GM12878 (cell line): ENCODE measurements around the gene MMADHC.

Experiments used
- ASH2L ChIP-seq: fragments of 300-600, 200-600 bp; sonication (generic); IDR thresholded peaks from 2 replicates; pipeline ENCODE4 v1.6.1; 2017; ENCODE audit warnings: low read depth, mild to moderate bottlenecking, borderline replicate concordance
- BCLAF1 ChIP-seq: fragments of 450-650 bp; IDR thresholded peaks from 2 replicates; pipeline ENCODE4 v1.6.1; 2017; ENCODE audit warnings: antibody characterized with exemption, mild to moderate bottlenecking, moderate library complexity
- CREM ChIP-seq: IDR thresholded peaks from 2 replicates; pipeline ENCODE4 v1.6.1; 2014; ENCODE audit warnings: antibody characterized with exemption, low read depth
- CTCF ChIP-seq, 3 experiments: IDR thresholded peaks in 2 of 3; conservative IDR thresholded peaks in 1 of 3; 2 replicates each; pipeline ENCODE4 v1.5.1; 2011; ENCODE audit warnings: low read depth in 3 of 3, low read length in 3 of 3, mild to moderate bottlenecking in 3 of 3, control low read depth in 2 of 3, moderate library complexity in 2 of 3, inconsistent platforms in 1 of 3, mixed read lengths in 1 of 3; ENCODE audit not compliant: control insufficient read depth in 2 of 3, insufficient read depth in 1 of 3; ENCODE audit errors: extremely low read depth in 1 of 3
- EP300 ChIP-seq, 2 experiments: fragments of 150-350 bp in 1 of 2; IDR thresholded peaks; 2 replicates each; pipeline ENCODE4 v1.6.1; 2011 to 2012; ENCODE audit warnings: low read depth in 2 of 2, low read length in 2 of 2, borderline replicate concordance in 1 of 2, improper control_type of control experiment in 1 of 2, inconsistent platforms in 1 of 2; ENCODE audit not compliant: control insufficient read depth in 1 of 2
- FOS ChIP-seq: IDR thresholded peaks from 3 replicates; pipeline ENCODE4 v1.6.1; 2011; ENCODE audit warnings: borderline replicate concordance; ENCODE audit not compliant: insufficient read length; ENCODE audit errors: extremely low read depth
- NBN ChIP-seq: fragments of 450-650 bp; IDR thresholded peaks from 2 replicates; pipeline ENCODE4 v1.6.1; 2016
- POLR2A ChIP-seq: IDR thresholded peaks from 2 replicates; pipeline ENCODE4 v1.6.1; 2011; ENCODE audit warnings: low read depth, mild to moderate bottlenecking, low read length
- SIX5 ChIP-seq: IDR thresholded peaks from 2 replicates; pipeline ENCODE4 v1.6.1; 2011; ENCODE audit warnings: mild to moderate bottlenecking, low read depth, low read length, moderate library complexity; ENCODE audit not compliant: severe bottlenecking
- TF ChIP-seq, protein P1 (sequence below): fragments of 450-650 bp; IDR thresholded peaks from 2 replicates; pipeline ENCODE4 v1.6.1; 2016; ENCODE audit warnings: mild to moderate bottlenecking, moderate library complexity, borderline replicate concordance
- TF ChIP-seq, protein P2 (sequence below): IDR thresholded peaks from 2 replicates; pipeline ENCODE4 v1.6.1; 2012; ENCODE audit warnings: low read depth, low read length, improper control_type of control experiment

GRCh38 chr2:149528983-149529382, 58.6 kb downstream of the MMADHC start:
- TF ChIP-seq SIX5 (no peak), CREM (no peak), BCLAF1 (no peak), NBN (no peak), FOS (no peak), ASH2L (no peak), EP300 (IDR thresholded peaks at IDR 0.05; ENCODE audit: borderline replicate concordance in 1 of 2, control insufficient read depth in 1 of 2, low read depth in 2 of 2, low read length in 2 of 2) (no peak), POLR2A (no peak), CTCF (IDR thresholded peaks at IDR 0.05 in 2 of 3, conservative IDR thresholded peaks at IDR 0.05 in 1 of 3; ENCODE audit: control insufficient read depth in 2 of 3, extremely low read depth in 1 of 3, insufficient read depth in 1 of 3, low read depth in 3 of 3, low read length in 3 of 3) (no peak)
- TF ChIP-seq, protein P1, sequence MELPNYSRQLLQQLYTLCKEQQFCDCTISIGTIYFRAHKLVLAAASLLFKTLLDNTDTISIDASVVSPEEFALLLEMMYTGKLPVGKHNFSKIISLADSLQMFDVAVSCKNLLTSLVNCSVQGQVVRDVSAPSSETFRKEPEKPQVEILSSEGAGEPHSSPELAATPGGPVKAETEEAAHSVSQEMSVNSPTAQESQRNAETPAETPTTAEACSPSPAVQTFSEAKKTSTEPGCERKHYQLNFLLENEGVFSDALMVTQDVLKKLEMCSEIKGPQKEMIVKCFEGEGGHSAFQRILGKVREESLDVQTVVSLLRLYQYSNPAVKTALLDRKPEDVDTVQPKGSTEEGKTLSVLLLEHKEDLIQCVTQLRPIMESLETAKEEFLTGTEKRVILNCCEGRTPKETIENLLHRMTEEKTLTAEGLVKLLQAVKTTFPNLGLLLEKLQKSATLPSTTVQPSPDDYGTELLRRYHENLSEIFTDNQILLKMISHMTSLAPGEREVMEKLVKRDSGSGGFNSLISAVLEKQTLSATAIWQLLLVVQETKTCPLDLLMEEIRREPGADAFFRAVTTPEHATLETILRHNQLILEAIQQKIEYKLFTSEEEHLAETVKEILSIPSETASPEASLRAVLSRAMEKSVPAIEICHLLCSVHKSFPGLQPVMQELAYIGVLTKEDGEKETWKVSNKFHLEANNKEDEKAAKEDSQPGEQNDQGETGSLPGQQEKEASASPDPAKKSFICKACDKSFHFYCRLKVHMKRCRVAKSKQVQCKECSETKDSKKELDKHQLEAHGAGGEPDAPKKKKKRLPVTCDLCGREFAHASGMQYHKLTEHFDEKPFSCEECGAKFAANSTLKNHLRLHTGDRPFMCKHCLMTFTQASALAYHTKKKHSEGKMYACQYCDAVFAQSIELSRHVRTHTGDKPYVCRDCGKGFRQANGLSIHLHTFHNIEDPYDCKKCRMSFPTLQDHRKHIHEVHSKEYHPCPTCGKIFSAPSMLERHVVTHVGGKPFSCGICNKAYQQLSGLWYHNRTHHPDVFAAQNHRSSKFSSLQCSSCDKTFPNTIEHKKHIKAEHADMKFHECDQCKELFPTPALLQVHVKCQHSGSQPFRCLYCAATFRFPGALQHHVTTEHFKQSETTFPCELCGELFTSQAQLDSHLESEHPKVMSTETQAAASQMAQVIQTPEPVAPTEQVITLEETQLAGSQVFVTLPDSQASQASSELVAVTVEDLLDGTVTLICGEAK, result no peak
- TF ChIP-seq, protein P2, sequence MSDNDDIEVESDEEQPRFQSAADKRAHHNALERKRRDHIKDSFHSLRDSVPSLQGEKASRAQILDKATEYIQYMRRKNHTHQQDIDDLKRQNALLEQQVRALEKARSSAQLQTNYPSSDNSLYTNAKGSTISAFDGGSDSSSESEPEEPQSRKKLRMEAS, result no peak
